ENCODE measurements around the gene TTC34.

The TTC34 gene

GRCh38 chr1:2801535-2802291 lies at the start of gene TTC34:
Gene TTC34, minus strand, starts transcription at chr1:2801693. Its CDS starts 866 bp downstream, at chr1:2800827.
- H3K4me3 ChIP-seq (ENCODE audit: low read depth, low read length), result no peak within 1 kb of the TSS

- H3K4me3 ChIP-seq (ENCODE audit: low read depth, low read length), result no peak overlapping the region
Measured at GRCh38 chr1:2850502-2850901, 49.0 kb upstream of the TTC34 start.

- H3K4me3 ChIP-seq (ENCODE audit: low read depth, low read length), result no peak overlapping the region
Measured at GRCh38 chr1:2848006-2848670, 46.6 kb upstream of the TTC34 start.

GRCh38 chr1:2847086-2847985 lies 45.8 kb upstream of the TTC34 start:
- no peak overlapping the region for H3K4me3 ChIP-seq (ENCODE audit: low read depth, low read length)

- no peak overlapping the region for H3K4me3 ChIP-seq (ENCODE audit: low read depth, low read length)
Measured at GRCh38 chr1:2845869-2846268, 44.4 kb upstream of the TTC34 start.

- no peak overlapping the region for H3K4me3 ChIP-seq (ENCODE audit: low read depth, low read length)
Measured at GRCh38 chr1:2840036-2840809, 38.7 kb upstream of the TTC34 start.

GRCh38 chr1:2837823-2838222 lies 36.3 kb upstream of the TTC34 start:
- H3K4me3 ChIP-seq (ENCODE audit: low read depth, low read length), result no peak overlapping the region

- H3K4me3 ChIP-seq (ENCODE audit: low read depth, low read length), result no peak overlapping the region
Measured at GRCh38 chr1:2837316-2837715, 35.8 kb upstream of the TTC34 start.

GRCh38 chr1:2836333-2836970 lies 35.0 kb upstream of the TTC34 start:
- no peak overlapping the region for H3K4me3 ChIP-seq (ENCODE audit: low read depth, low read length)

- H3K4me3 ChIP-seq (ENCODE audit: low read depth, low read length), result no peak overlapping the region
Measured at GRCh38 chr1:2835650-2836159, 34.2 kb upstream of the TTC34 start.

- no peak overlapping the region for H3K4me3 ChIP-seq (ENCODE audit: low read depth, low read length)
Measured at GRCh38 chr1:2834741-2835564, 33.5 kb upstream of the TTC34 start.

GRCh38 chr1:2834146-2834475 lies 32.6 kb upstream of the TTC34 start:
- H3K4me3 ChIP-seq (ENCODE audit: low read depth, low read length), result no peak overlapping the region

GRCh38 chr1:2833454-2834145 lies 32.1 kb upstream of the TTC34 start:
- H3K4me3 ChIP-seq (ENCODE audit: low read depth, low read length), result no peak overlapping the region

GRCh38 chr1:2832506-2833453 lies 31.3 kb upstream of the TTC34 start:
- no peak overlapping the region for H3K4me3 ChIP-seq (ENCODE audit: low read depth, low read length)

GRCh38 chr1:2831596-2832212 lies 30.2 kb upstream of the TTC34 start:
- H3K4me3 ChIP-seq (ENCODE audit: low read depth, low read length), result no peak overlapping the region

- no peak overlapping the region for H3K4me3 ChIP-seq (ENCODE audit: low read depth, low read length)
Measured at GRCh38 chr1:2830761-2831425, 29.4 kb upstream of the TTC34 start.
